GM18526 (cell line): ENCODE results near the gene TMEM273.

Source experiments
- POLR2A ChIP-seq: IDR thresholded peaks from 3 replicates; pipeline ENCODE4 v1.6.1; 2011; ENCODE audit not compliant: insufficient read length; ENCODE audit errors: extremely low read depth

Gene TMEM273

DNA sequence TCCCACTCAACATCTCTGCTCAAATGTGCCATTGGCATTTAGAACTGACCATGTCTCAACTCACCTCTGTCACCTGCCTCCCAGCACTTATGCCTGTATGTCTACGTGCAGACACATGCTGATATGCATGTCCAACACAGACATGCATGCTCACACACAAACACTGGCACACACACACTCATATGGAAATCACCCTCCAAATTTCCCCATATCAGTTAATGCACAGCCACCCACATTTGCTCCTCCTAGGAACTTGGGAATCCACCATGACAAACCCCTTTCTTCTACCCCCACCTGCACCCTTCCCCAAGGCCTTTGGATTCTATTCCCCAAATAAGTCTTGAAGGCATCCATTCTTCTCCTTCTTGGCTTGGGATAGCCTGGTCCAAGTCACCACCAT, 58.8 kb downstream of the TMEM273 start:
- no peak for TF ChIP-seq POLR2A

DNA sequence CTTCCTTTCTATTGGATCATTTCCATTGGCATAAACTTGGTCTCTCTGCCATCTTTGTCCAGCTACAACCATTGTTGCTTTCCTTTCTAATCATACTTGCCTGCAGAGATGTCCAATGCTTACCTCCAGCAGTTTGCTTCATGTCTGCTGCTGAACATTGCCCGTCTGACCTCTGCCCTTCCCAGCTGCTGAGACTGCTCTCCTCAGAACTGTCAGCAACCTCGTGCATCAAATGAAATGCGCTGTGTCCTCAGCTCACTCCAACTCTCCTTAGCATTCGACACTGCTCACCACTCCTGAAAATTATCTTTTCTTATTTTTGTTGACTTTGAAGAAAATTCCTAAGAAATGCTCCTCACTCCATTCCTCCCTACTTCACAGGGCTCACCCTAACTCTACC, 59.3 kb downstream of the TMEM273 start:
- TF ChIP-seq POLR2A = no peak

DNA sequence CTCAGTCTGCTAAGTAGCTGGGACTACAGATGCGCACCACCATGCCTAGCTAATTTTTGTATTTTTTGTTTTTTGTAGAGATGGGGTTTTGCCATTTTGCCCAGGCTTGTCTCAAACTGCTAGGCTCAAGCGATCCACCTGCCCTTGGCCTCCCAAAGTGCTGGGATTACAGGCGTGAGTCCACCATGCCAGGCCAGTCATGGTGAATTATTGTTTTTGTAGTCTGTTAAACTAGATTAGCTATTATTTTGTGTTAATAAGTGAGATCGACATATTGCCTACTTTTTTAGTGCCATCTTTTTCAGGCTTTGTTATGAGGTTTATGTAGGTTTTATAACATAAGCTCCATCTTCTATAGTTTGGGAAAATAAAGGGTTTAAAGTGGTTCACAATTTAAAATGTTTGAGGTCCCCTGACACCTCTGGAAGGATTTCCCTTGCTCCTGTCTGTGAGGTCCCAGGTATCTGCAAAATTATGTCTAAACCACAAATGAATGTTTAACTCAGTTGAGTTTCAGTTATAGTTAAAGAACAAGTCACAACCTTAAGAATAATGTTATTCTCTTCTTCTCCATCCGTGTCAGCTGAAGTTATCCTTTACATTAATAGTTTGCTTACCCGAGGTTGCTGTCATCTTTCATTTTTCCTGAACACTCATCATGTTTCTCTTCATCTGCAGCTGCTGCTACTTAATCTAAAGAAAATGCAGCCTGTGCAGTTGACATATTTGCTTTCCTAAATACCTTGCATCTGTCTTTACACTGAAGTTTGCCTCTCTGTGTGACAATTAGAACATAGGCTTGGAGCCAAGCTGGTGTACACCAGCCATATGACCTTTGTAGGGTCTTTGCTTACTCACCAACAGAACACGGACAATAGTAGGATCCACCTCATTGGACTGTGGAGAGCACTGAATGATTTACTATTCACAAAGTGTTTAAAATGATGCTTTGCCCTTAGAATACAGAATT, 63.9 kb downstream of the TMEM273 start:
- TF ChIP-seq POLR2A = no peak

DNA sequence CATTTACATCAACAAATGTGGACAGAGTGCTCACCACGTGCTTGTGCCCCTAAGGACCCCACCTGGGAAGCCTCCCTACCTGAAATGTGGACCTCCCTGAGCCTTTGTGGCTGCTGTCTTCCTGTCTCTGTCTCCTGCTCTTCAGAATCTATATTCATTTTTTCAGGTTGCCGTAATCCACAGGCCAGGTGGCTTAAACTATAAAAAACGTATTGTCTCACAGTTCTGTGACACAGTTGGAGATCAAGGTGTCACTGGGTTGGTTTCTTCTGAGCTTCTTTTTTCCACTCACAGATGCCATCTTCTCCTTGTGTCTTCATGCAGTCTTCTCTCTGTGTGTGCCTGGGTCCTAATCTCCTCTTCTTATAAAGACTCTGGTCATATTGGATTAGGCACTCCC, 67.3 kb downstream of the TMEM273 start:
- TF ChIP-seq POLR2A = no peak

DNA sequence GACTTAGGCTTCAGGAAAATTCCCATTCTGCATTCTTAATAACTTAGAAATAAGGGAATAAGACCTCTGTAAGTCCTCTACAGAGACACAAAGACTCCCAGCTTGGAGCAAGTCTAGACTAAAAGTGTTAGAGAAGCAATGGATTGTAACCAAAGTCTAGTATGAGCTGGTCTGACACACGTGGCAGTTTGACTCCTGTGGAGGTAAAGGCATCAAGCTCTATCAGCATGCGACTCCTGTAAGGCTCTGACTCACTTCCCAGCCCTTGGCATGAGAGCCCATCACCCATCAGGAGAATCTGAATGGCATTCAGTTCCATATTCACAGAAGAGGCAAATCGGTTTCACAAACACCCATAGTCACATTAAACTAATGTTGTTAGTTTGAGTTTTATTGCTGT, 68.4 kb downstream of the TMEM273 start:
- TF ChIP-seq POLR2A = no peak

DNA sequence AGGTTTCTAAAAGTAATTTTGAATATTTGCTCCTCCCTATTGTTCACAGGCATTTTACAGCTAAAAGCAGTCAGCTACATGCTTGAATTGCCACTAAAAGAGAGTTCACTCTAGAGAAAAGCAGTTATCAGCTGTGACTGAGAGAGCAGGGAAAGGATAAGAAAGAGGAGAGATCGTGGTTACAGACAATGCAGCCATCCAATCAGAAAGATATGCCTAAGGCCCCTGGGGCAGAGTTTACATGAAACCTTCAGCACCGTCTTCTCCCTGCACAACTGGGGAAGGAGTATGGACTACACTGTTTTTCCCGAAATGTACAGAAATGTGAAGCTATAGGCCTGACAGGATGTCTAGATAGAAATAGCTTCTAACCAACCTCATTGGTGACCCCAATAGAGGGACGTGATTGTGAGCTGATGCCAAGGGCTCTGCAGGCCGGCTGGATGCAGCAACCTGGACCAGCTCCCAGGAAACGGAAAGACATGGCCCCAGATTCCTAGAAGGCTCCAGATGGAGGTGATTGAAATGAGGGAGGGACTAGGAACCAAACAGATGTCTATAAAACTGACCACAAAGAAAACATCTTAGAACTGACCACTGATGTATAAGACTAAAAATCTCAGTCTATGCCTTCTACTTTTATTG, 69.6 kb downstream of the TMEM273 start:
- no peak for TF ChIP-seq POLR2A

DNA sequence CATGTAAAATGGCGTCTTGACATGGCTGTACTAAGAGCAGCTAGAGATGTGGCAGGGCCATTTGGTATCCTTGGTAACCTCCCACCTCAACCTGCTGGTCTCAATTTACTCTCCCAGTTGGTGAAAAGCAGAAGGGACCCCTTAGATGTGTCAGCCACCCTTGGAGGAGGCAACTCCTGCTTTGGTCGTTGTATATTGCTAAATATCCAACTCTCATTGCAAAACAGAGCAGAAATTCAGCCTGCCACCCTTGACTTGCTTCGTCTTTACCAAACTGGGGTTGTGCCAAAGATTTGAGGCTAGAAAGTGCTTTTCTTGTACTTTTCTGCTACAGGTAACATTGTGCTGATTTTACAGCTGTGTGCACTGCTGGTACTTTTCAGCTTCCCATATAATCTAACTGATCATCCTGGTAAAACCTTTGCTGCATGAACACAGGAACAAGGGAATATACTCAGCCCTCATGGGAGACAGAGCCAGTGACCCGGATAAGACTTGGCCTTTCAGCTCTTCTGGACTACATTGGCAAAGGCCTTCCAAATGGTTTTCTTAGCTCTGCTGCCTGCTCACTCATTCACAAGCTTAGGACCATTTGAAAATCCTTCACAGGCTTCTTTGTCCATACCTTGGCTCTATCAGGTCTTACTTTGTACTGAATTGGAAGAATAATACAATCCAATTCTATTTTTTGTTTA, 70.7 kb downstream of the TMEM273 start:
- no peak for TF ChIP-seq POLR2A

DNA sequence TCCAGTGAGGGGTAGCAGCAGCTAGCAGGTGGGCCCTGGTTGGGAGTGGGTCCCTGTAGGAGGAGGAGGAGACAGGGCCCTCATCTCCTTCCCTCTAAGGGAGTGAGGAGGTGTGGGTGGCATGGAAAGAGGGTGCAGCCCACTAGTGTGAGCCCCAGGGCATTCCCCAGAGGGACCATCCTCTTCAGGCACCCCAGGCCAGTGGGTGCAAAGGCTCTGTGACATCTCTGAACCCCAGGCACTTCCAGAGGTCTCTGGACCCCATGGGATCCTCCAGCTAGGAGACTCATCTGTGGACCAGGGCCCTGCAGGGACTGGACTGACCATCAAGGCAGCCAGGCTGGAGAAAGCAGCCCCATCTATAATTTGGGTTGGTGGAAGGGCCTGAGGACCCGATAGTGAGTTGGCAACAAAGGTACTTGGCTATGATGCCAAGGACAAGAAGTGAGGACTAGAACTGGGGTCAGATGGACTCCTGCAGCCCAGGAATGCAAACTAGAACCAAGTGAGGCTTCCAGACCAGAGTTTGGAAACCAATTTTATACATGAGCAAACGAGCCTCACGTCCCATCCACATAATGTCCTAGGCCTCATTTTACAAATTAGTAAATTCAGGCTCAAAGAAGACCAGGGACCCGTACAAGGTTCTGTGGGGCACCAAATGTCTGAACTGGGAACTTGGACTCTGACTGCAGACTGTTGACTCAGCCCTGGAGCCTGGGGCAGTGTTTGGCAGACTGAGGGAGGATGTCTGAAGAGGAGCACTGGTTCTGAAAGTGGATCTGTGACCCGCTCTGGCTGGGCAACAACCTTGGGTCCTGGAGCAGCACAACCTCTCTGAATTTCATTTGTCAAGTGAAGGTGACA, 71.4 kb downstream of the TMEM273 start:
- no peak for TF ChIP-seq POLR2A

DNA sequence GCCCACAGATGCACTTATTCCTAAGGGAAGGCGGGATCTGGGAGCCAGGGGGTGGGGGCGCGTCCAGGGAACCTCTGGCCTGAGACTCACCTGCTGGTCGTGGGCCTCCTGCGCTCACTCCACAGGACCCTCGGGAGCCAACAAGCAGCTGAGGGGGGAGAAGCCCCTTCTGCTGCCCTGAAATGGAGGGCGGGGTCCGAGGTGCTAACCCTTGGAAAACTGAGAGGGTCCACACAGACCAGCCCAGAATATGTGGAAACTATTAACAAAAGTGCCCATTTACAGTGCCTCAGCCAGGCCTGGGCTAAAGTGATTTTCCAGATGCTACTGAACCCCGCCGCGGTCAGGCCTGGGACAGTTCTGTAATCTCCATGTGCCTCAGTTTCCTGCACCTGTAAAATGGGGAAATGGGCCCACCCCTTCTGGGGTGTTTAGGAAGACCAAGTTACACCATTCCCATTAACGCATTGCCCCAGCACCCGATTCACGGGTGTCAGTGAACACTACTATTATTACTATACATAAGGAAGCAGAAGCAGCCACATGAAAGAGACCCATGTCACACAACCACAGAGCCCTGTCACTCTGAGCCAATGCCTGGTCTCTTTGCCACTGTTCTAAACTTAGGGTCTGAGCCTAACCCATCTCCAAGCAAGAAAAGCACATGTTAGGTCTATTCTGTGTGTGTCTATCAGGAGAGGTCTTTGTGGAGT, 72.2 kb downstream of the TMEM273 start:
- TF ChIP-seq POLR2A = no peak

DNA sequence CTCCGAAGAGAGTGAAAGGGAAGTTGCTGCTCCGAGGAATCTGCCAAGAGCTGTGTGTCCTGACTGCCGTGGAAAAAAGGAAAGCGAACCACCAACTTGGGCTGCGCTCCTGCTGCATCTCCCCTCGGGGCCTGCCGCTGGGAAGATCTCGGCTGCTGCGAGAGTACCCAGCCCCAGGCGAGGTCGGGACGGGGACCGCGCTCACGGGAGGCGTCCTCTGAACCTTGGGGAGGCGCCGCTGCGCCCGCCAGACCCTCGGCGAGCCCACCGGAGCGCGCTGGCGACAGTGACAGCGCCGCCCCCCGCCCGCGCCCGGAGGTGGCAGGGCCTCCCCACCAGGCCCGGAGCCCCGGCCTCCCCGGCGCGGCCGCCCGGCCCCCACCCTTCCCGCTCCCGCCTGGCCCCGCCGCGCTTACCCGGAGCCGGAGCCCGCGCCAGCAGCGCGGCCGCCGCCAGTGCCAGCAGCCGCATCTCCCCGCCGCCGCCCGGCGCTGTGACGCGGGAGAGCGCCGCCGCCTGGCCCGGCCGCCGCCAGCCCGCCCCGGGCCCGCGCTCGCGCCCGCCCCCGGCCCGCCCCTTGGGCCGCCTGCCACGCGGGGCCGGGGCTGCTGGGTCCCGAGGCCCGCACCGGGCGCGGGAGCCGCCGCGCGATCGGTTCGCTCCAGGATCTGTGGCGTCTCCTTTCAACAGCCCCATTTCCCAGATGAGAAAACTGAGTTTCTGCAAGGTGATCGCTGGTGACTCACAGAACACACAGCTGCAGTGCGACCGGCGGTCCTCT, 73.0 kb downstream of the TMEM273 start, which contains the start of gene VSTM4:
Gene VSTM4, minus strand, starts transcription at position 508 of the 781 bp plus-strand sequence. Its CDS starts 37 bp downstream, at position 471.
- TF ChIP-seq POLR2A = no peak

DNA sequence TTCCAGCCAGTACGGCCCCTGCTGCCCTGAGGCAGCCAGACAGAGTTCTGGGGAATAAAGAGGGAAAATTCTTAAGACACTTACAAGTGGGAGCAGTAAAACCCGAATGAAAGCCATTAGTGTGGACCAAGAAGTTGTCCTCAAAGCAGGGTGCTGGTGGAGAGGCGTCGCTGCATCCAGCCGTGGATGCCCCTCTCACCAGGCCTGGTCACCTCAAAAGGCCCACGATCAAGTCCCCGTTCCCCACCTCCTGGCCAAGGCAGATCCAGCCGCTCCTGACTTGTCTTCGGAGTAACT, 73.5 kb downstream of the TMEM273 start:
- no peak for TF ChIP-seq POLR2A

DNA sequence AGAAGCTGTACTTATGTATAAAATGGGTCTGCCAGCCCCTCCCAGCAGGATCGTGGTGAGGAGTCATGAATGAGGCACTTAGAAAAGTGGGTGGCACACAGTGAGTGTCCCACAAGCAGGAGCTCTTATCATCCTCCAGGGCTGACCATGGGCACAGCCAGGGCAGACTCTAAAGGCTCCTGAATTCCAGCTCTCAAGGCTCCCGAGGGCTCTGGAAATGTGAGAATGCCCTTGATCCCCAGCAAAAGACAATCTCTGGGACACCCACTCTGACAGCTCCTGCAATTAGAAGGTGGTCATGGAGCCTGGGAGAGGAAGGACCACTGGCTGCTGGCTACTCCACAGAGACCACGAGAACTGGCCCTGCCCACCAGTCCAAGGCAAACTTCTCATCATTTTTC, 74.5 kb downstream of the TMEM273 start:
- TF ChIP-seq POLR2A = no peak

DNA sequence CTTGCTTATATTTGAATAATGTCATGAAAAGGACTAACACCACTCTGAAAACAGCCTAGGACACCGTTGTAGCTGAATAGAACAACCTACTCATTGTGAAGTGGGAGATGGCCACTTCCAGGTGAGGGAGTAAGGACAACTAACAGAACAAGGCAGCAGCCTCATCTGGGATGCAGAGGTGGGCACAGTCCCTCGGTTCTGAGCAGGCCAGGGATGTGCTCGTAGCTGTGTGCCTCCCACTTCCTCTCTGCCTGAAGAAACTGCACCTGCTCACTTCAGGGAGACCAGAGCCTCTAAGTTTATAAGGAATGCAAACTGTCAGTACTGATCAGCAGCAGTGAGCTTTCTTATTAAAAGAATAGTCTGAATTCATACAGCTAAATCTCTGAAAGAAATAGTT, 75.3 kb downstream of the TMEM273 start:
- TF ChIP-seq POLR2A = no peak

DNA sequence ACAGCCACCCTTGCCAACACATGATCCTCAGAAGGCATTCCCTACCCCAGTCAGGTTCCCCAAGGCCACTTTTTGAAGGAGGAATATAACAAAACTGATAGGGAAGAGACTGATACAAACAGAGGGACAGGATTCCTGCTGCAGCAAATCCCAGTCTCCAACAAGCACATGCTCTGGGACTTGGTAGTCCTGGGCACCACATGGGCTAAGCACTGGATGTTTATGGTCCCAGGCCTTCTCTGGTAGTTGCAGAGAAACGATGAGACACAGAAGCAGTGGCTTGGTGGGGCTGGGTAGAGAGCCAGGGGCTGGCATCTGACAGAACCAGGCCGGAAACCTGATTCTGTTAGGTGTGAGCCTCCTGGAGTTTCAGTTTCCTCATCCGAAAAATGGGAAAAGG, 76.1 kb downstream of the TMEM273 start:
- TF ChIP-seq POLR2A = no peak
